ENCODE measurements around the gene MMP25.

MMP25 gene

GRCh38 chr16:3012246-3012645, 34.1 kb upstream of the MMP25 start:
- H3K27ac Mint-ChIP-seq: no peak overlapping the region
- H3K9me3 Mint-ChIP-seq: no peaks in the 10 kb centered on the region
- H3K27me3 Mint-ChIP-seq (ENCODE audit: low read depth): peaks cover 18% of the 10 kb centered on the region
- H3K4me3 Mint-ChIP-seq: no peak overlapping the region
- H3K4me1 Mint-ChIP-seq (ENCODE audit: low read depth): peaks cover 16% of the 10 kb centered on the region
- no peaks in the 10 kb centered on the region for H3K36me3 Mint-ChIP-seq (ENCODE audit: low read depth)

- Mint-ChIP-seq H3K4me1 (ENCODE audit: low read depth) (peaks cover 9% of the 10 kb centered on the region), H3K27ac (no peak within 1 kb of the TSS), H3K27me3 (ENCODE audit: low read depth) (peaks cover 18% of the 10 kb centered on the region), H3K36me3 (ENCODE audit: low read depth) (no peaks in the 10 kb centered on the region), H3K4me3 (no peak within 1 kb of the TSS), H3K9me3 (no peaks in the 10 kb centered on the region)
Measured at GRCh38 chr16:3012828-3013420, 33.4 kb upstream of the MMP25 start, which contains the start of gene CLDN9. Gene CLDN9 (plus strand): TSS chr16:3012923. CDS start chr16:3013363, 440 bp downstream.

- H3K4me3 Mint-ChIP-seq: no peak overlapping the region
- H3K4me1 Mint-ChIP-seq (ENCODE audit: low read depth): peaks cover 7% of the 10 kb centered on the region
- peaks cover 20% of the 10 kb centered on the region for H3K27me3 Mint-ChIP-seq (ENCODE audit: low read depth)
- no peak overlapping the region for H3K27ac Mint-ChIP-seq
- no peaks in the 10 kb centered on the region for H3K9me3 Mint-ChIP-seq
- H3K36me3 Mint-ChIP-seq (ENCODE audit: low read depth): no peaks in the 10 kb centered on the region
Measured at GRCh38 chr16:3013491-3013951, 32.8 kb upstream of the MMP25 start.

GRCh38 chr16:3013998-3014690, 32.2 kb upstream of the MMP25 start:
- H3K27ac Mint-ChIP-seq: no peak overlapping the region
- no peak overlapping the region for H3K4me3 Mint-ChIP-seq
- H3K4me1 Mint-ChIP-seq (ENCODE audit: low read depth): peaks cover 5% of the 10 kb centered on the region
- peaks cover 24% of the 10 kb centered on the region for H3K27me3 Mint-ChIP-seq (ENCODE audit: low read depth)
- no peaks in the 10 kb centered on the region for H3K36me3 Mint-ChIP-seq (ENCODE audit: low read depth)
- no peaks in the 10 kb centered on the region for H3K9me3 Mint-ChIP-seq

- H3K4me1 Mint-ChIP-seq (ENCODE audit: low read depth): peaks cover 8% of the 10 kb centered on the region
- no peaks in the 10 kb centered on the region for H3K36me3 Mint-ChIP-seq (ENCODE audit: low read depth)
- peaks cover 24% of the 10 kb centered on the region for H3K27me3 Mint-ChIP-seq (ENCODE audit: low read depth)
- no peaks in the 10 kb centered on the region for H3K9me3 Mint-ChIP-seq
- no peak overlapping the region for H3K27ac Mint-ChIP-seq
- no peak overlapping the region for H3K4me3 Mint-ChIP-seq
Measured at GRCh38 chr16:3014971-3015370, 31.4 kb upstream of the MMP25 start.

GRCh38 chr16:3015865-3016521, 30.4 kb upstream of the MMP25 start:
- no peak overlapping the region for H3K4me3 Mint-ChIP-seq
- H3K27ac Mint-ChIP-seq: no peak overlapping the region
- no peaks in the 10 kb centered on the region for H3K36me3 Mint-ChIP-seq (ENCODE audit: low read depth)
- H3K27me3 Mint-ChIP-seq (ENCODE audit: low read depth): peaks cover 24% of the 10 kb centered on the region
- no peaks in the 10 kb centered on the region for H3K9me3 Mint-ChIP-seq
- peaks cover 11% of the 10 kb centered on the region for H3K4me1 Mint-ChIP-seq (ENCODE audit: low read depth)

GRCh38 chr16:3017344-3017743, 29.0 kb upstream of the MMP25 start:
- Mint-ChIP-seq H3K9me3 (no peaks in the 10 kb centered on the region), H3K27me3 (ENCODE audit: low read depth) (peaks cover 20% of the 10 kb centered on the region), H3K27ac (no peak overlapping the region), H3K36me3 (ENCODE audit: low read depth) (no peaks in the 10 kb centered on the region), H3K4me1 (ENCODE audit: low read depth) (peaks cover 24% of the 10 kb centered on the region), H3K4me3 (no peak overlapping the region)

- Mint-ChIP-seq H3K4me3 (no peak within 1 kb of the TSS), H3K27ac (no peak within 1 kb of the TSS), H3K36me3 (ENCODE audit: low read depth) (no peaks in the 10 kb centered on the region)
Measured at GRCh38 chr16:3017794-3018506, 28.4 kb upstream of the MMP25 start, which contains the start of gene CLDN6. Gene CLDN6 (minus strand): TSS chr16:3018183. CDS start chr16:3016021, 2,162 bp downstream.

GRCh38 chr16:3019594-3020246, 26.6 kb upstream of the MMP25 start:
- Mint-ChIP-seq H3K4me1 (ENCODE audit: low read depth) (peaks cover 36% of the 10 kb centered on the region), H3K27ac (peak overlapping the region; percentile 57), H3K4me3 (peak overlapping the region; percentile 87), H3K27me3 (ENCODE audit: low read depth) (peaks cover 13% of the 10 kb centered on the region), H3K36me3 (ENCODE audit: low read depth) (peaks cover 3% of the 10 kb centered on the region), H3K9me3 (no peaks in the 10 kb centered on the region)

More at GRCh38 chr16:3017794-3018506, 28.4 kb upstream of the MMP25 start, which contains the start of gene CLDN6:
- peaks cover 30% of the 10 kb centered on the region for H3K4me1 Mint-ChIP-seq (ENCODE audit: low read depth)
- no peaks in the 10 kb centered on the region for H3K9me3 Mint-ChIP-seq
- peaks cover 20% of the 10 kb centered on the region for H3K27me3 Mint-ChIP-seq (ENCODE audit: low read depth)

- Mint-ChIP-seq H3K27ac (peak within 1 kb of the TSS; percentile 91), H3K9me3 (no peaks in the 10 kb centered on the region), H3K4me3 (peak within 1 kb of the TSS; percentile 87), H3K27me3 (ENCODE audit: low read depth) (peaks cover 9% of the 10 kb centered on the region), H3K36me3 (ENCODE audit: low read depth) (peaks cover 3% of the 10 kb centered on the region), H3K4me1 (ENCODE audit: low read depth) (peaks cover 36% of the 10 kb centered on the region)
Measured at GRCh38 chr16:3020247-3020603, 26.1 kb upstream of the MMP25 start, which contains the start of gene TNFRSF12A. Gene TNFRSF12A (plus strand): TSS chr16:3020368. CDS start chr16:3020398, 30 bp downstream.

GRCh38 chr16:3020604-3021448, 25.5 kb upstream of the MMP25 start:
- Mint-ChIP-seq H3K4me3 (peak overlapping the region; percentile 87), H3K9me3 (no peaks in the 10 kb centered on the region), H3K27me3 (ENCODE audit: low read depth) (peaks cover 9% of the 10 kb centered on the region), H3K4me1 (ENCODE audit: low read depth) (peaks cover 36% of the 10 kb centered on the region), H3K27ac (peak overlapping the region; percentile 91), H3K36me3 (ENCODE audit: low read depth) (peaks cover 3% of the 10 kb centered on the region)

- H3K27ac Mint-ChIP-seq: peak overlapping the region; percentile 91
- H3K27me3 Mint-ChIP-seq (ENCODE audit: low read depth): peaks cover 6% of the 10 kb centered on the region
- H3K9me3 Mint-ChIP-seq: no peaks in the 10 kb centered on the region
- H3K4me3 Mint-ChIP-seq: peak overlapping the region; percentile 87
- H3K4me1 Mint-ChIP-seq (ENCODE audit: low read depth): peaks cover 36% of the 10 kb centered on the region
- peaks cover 4% of the 10 kb centered on the region for H3K36me3 Mint-ChIP-seq (ENCODE audit: low read depth)
Measured at GRCh38 chr16:3021449-3022207, 24.7 kb upstream of the MMP25 start.
